SK-N-SH treated with all-trans-retinoic acid at 6 μM for 48 hours (cell line): ENCODE results near the gene PKNOX2.

Experiments
- BACH2 ChIP-seq: fragments of 250-450 bp; sonication (Bioruptor Pico); IDR thresholded peaks from 2 replicates; pipeline ENCODE4 v1.9.0; 2021; ENCODE audit warnings: mild to moderate bottlenecking, borderline replicate concordance
- TOX ChIP-seq: fragments of 250-450 bp; sonication (Bioruptor Pico); IDR thresholded peaks from 2 replicates; pipeline ENCODE4 v1.8.0; 2021; ENCODE audit warnings: mild to moderate bottlenecking, moderate library complexity, borderline replicate concordance
- ZC3H10 ChIP-seq: fragments of 250-450 bp; sonication (Bioruptor Pico); IDR thresholded peaks from 2 replicates; pipeline ENCODE4 v1.5.1; 2021; ENCODE audit warnings: mild to moderate bottlenecking, moderate library complexity
- ZFP3 ChIP-seq: fragments of 250-450 bp; sonication (Bioruptor Pico); IDR thresholded peaks from 2 replicates; pipeline ENCODE4 v1.5.0; 2020; ENCODE audit warnings: mild to moderate bottlenecking, moderate library complexity
- TF ChIP-seq, protein P1 (sequence below): fragments of 250-450 bp; sonication (Bioruptor Pico); IDR thresholded peaks from 2 replicates; pipeline ENCODE4 v1.8.0; 2021; ENCODE audit warnings: low read depth, mild to moderate bottlenecking, moderate library complexity, borderline replicate concordance
- TF ChIP-seq, protein P2 (sequence below): fragments of 250-450 bp; sonication (Bioruptor Pico); IDR thresholded peaks from 2 replicates; pipeline ENCODE4 v1.8.0; 2020; ENCODE audit warnings: mild to moderate bottlenecking, moderate library complexity, borderline replicate concordance
- TF ChIP-seq, protein P3 (sequence below): fragments of 250-450 bp; sonication (Bioruptor Pico); IDR thresholded peaks from 2 replicates; pipeline ENCODE4 v1.5.0; 2020; ENCODE audit warnings: mild to moderate bottlenecking, moderate library complexity

DNA sequence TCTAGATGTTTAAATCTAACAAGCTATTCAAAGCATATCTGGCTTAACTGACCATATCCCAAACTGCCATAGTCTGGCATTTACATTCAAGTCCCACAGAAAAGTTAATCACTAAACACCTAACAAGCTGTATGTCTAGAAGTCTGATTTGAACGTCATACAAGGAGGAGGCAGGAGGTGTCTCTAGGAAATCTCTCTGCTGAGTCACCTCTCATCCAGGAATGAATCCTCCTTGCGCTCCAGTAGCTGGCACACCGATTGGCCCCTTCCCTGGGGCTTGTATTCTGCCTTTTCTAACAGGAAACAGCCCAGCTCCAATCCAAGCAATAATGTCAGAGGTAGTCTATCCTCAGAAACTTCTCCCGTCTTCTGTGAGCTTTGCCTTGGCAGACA, 299.7 kb downstream of the PKNOX2 start:
- TF ChIP-seq, protein P1, sequence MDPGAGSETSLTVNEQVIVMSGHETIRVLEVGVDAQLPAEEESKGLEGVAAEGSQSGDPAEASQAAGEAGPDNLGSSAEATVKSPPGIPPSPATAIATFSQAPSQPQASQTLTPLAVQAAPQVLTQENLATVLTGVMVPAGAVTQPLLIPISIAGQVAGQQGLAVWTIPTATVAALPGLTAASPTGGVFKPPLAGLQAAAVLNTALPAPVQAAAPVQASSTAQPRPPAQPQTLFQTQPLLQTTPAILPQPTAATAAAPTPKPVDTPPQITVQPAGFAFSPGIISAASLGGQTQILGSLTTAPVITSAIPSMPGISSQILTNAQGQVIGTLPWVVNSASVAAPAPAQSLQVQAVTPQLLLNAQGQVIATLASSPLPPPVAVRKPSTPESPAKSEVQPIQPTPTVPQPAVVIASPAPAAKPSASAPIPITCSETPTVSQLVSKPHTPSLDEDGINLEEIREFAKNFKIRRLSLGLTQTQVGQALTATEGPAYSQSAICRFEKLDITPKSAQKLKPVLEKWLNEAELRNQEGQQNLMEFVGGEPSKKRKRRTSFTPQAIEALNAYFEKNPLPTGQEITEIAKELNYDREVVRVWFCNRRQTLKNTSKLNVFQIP (CRISPR knock-in tag), result no peak
- TF ChIP-seq, protein P2, sequence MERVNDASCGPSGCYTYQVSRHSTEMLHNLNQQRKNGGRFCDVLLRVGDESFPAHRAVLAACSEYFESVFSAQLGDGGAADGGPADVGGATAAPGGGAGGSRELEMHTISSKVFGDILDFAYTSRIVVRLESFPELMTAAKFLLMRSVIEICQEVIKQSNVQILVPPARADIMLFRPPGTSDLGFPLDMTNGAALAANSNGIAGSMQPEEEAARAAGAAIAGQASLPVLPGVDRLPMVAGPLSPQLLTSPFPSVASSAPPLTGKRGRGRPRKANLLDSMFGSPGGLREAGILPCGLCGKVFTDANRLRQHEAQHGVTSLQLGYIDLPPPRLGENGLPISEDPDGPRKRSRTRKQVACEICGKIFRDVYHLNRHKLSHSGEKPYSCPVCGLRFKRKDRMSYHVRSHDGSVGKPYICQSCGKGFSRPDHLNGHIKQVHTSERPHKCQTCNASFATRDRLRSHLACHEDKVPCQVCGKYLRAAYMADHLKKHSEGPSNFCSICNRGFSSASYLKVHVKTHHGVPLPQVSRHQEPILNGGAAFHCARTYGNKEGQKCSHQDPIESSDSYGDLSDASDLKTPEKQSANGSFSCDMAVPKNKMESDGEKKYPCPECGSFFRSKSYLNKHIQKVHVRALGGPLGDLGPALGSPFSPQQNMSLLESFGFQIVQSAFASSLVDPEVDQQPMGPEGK (CRISPR knock-in tag), result no peak
- TF ChIP-seq ZFP3 (CRISPR knock-in tag) (no peak), BACH2 (no peak), ZC3H10 (CRISPR knock-in tag) (no peak), TOX (CRISPR knock-in tag) (no peak)
- TF ChIP-seq, protein P3, sequence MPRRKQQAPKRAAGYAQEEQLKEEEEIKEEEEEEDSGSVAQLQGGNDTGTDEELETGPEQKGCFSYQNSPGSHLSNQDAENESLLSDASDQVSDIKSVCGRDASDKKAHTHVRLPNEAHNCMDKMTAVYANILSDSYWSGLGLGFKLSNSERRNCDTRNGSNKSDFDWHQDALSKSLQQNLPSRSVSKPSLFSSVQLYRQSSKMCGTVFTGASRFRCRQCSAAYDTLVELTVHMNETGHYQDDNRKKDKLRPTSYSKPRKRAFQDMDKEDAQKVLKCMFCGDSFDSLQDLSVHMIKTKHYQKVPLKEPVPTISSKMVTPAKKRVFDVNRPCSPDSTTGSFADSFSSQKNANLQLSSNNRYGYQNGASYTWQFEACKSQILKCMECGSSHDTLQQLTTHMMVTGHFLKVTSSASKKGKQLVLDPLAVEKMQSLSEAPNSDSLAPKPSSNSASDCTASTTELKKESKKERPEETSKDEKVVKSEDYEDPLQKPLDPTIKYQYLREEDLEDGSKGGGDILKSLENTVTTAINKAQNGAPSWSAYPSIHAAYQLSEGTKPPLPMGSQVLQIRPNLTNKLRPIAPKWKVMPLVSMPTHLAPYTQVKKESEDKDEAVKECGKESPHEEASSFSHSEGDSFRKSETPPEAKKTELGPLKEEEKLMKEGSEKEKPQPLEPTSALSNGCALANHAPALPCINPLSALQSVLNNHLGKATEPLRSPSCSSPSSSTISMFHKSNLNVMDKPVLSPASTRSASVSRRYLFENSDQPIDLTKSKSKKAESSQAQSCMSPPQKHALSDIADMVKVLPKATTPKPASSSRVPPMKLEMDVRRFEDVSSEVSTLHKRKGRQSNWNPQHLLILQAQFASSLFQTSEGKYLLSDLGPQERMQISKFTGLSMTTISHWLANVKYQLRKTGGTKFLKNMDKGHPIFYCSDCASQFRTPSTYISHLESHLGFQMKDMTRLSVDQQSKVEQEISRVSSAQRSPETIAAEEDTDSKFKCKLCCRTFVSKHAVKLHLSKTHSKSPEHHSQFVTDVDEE (CRISPR knock-in tag), result no peak
